GM23338 (cell line): Measurements from ENCODE around the gene MAS1L. TPM values are rescaled to one million over a fixed set of nuclear protein-coding genes. Genes with fewer than 3 reads are reported as not detected.

Source experiments
- ATAC-seq: fragments of 200-7000 bp; cut with Tn5 transposase; 3 replicates; pipeline ENCODE4 v1.9.1; 2020
- DNase-seq: peaks from one replicate; pipeline ENCODE4 v3.0.0-alpha.2; 2015; ENCODE audit warnings: low spot score
- H2AFZ ChIP-seq: fragments of 200-600 bp; sonication (generic); 2 replicates; pipeline ENCODE4 v1.8.0; 2016; ENCODE audit warnings: antibody characterized with exemption, mild to moderate bottlenecking, moderate library complexity
- H3F3A ChIP-seq: fragments of 200-600 bp; sonication (generic); replicated peaks from 2 replicates; pipeline ENCODE4 v1.8.0; 2017; ENCODE audit warnings: antibody characterized with exemption, mixed run types, low read depth
- H3K27ac ChIP-seq: fragments of 200-600 bp; sonication (generic); 2 replicates; pipeline ENCODE4 v1.6.1; 2016; ENCODE audit warnings: low read depth
- H3K27me3 ChIP-seq: fragments of 200-600 bp; sonication (generic); 2 replicates; pipeline ENCODE4 v1.8.0; 2016; ENCODE audit warnings: mild to moderate bottlenecking, mixed run types, moderate library complexity; ENCODE audit not compliant: insufficient read depth
- H3K36me3 ChIP-seq: fragments of 200-600 bp; sonication (generic); 2 replicates; pipeline ENCODE4 v1.8.0; 2016; ENCODE audit warnings: mild to moderate bottlenecking; ENCODE audit not compliant: insufficient read depth
- H3K4me1 ChIP-seq: fragments of 200-600 bp; sonication (generic); 2 replicates; pipeline ENCODE4 v1.8.0; 2016; ENCODE audit warnings: mild to moderate bottlenecking, moderate library complexity; ENCODE audit not compliant: insufficient read depth
- H3K4me2 ChIP-seq: fragments of 200-600 bp; sonication (generic); 2 replicates; pipeline ENCODE4 v1.7.1; 2017; ENCODE audit warnings: mixed run types
- H3K4me3 ChIP-seq: fragments of 200-600 bp; sonication (generic); 2 replicates; pipeline ENCODE4 v1.6.1; 2016; ENCODE audit warnings: mixed run types
- H3K79me2 ChIP-seq: fragments of 200-600 bp; sonication (generic); replicated peaks from 2 replicates; pipeline ENCODE4 v1.8.0; 2017; ENCODE audit warnings: mild to moderate bottlenecking; ENCODE audit not compliant: insufficient read depth
- H3K9me2 ChIP-seq: fragments of 200-600 bp; sonication (generic); 2 replicates; pipeline ENCODE4 v1.8.0; 2017; ENCODE audit not compliant: insufficient read depth
- H4K20me1 ChIP-seq: fragments of 200-600 bp; sonication (generic); replicated peaks from 2 replicates; pipeline ENCODE4 v1.8.0; 2017; ENCODE audit warnings: mild to moderate bottlenecking; ENCODE audit not compliant: insufficient read depth
- H3K27ac Mint-ChIP-seq: 2 replicates; pipeline ENCODE4 v1.8.0; 2020; ENCODE audit warnings: inconsistent platforms, mild to moderate bottlenecking, moderate library complexity, mixed read lengths
- H3K27me3 Mint-ChIP-seq: 3 replicates; pipeline ENCODE4 v1.8.0; 2022; ENCODE audit warnings: low read depth, mild to moderate bottlenecking, moderate library complexity, mixed read lengths, inconsistent platforms; ENCODE audit not compliant: insufficient read depth, poor library complexity
- H3K36me3 Mint-ChIP-seq: 3 replicates; pipeline ENCODE4 v1.8.0; 2021; ENCODE audit warnings: low read depth, mild to moderate bottlenecking, inconsistent platforms, moderate library complexity, mixed read lengths
- H3K4me1 Mint-ChIP-seq: 3 replicates; pipeline ENCODE4 v1.8.0; 2020; ENCODE audit warnings: mild to moderate bottlenecking, inconsistent platforms, mixed read lengths
- H3K4me3 Mint-ChIP-seq: 3 replicates; pipeline ENCODE4 v1.8.0; 2021; ENCODE audit warnings: moderate library complexity, mild to moderate bottlenecking, inconsistent platforms, mixed read lengths
- H3K9me3 Mint-ChIP-seq: 3 replicates; pipeline ENCODE4 v1.8.0; 2020; ENCODE audit warnings: moderate library complexity, mild to moderate bottlenecking, inconsistent platforms, mixed read lengths
- CREB1 ChIP-seq: fragments of 250-450 bp; sonication (Bioruptor Pico); IDR thresholded peaks from 2 replicates; pipeline ENCODE4 v1.5.0; 2020; ENCODE audit warnings: low read depth, mild to moderate bottlenecking, moderate library complexity
- EZH2phosphoT487 ChIP-seq: fragments of 200-600 bp; sonication (generic); IDR thresholded peaks from one replicate; pipeline ENCODE4 v1.8.1; 2018; ENCODE audit warnings: antibody characterized with exemption; ENCODE audit not compliant: unreplicated experiment
- JUNB ChIP-seq: IDR thresholded peaks from one replicate; pipeline ENCODE4 v1.6.1; 2016; ENCODE audit warnings: antibody characterized with exemption; ENCODE audit not compliant: unreplicated experiment
- NANOG ChIP-seq: IDR thresholded peaks from 2 replicates; pipeline ENCODE4 v1.6.1; 2016; ENCODE audit warnings: antibody characterized with exemption, borderline replicate concordance
- polyA plus RNA-seq: library from polyadenylated mRNA; unstranded; fragments of >200 nt; fragmentation: Nextera tagmentation; extraction: Ambion mirVana; gene quantifications from 2 replicates; pipeline ENCODE4 v1.2.1, GENCODE V29; 2016
- total RNA-seq: library from RNA; depleted of rRNA; stranded (reverse); fragments of >200 nt; shearing (Covaris generic); gene quantifications from 2 replicates; pipeline ENCODE4 v1.2.3, GENCODE V29; 2014
- TF ChIP-seq, protein P1 (sequence below): fragments of 250-450 bp; sonication (Bioruptor Pico); IDR thresholded peaks from 2 replicates; pipeline ENCODE4 v1.5.0; 2020; ENCODE audit warnings: mild to moderate bottlenecking, moderate library complexity
- TF ChIP-seq, protein P2 (sequence below), 2 experiments: fragments of 200-600 bp in 1 of 2; sonication (generic) in 1 of 2; conservative IDR thresholded peaks; 2 replicates each; pipeline versions ENCODE4 v1.5.1 to v1.6.1; 2016 to 2017; ENCODE audit warnings: antibody characterized with exemption in 2 of 2, low read depth in 2 of 2, mild to moderate bottlenecking in 2 of 2, moderate library complexity in 1 of 2
- TF ChIP-seq, protein P3 (sequence below): IDR thresholded peaks from one replicate; pipeline ENCODE4 v1.6.1; 2018; ENCODE audit warnings: antibody characterized with exemption; ENCODE audit not compliant: unreplicated experiment

The MAS1L gene
- total and polyA plus RNA-seq, 2 experiments from 2014 or later, result not detected

DNA sequence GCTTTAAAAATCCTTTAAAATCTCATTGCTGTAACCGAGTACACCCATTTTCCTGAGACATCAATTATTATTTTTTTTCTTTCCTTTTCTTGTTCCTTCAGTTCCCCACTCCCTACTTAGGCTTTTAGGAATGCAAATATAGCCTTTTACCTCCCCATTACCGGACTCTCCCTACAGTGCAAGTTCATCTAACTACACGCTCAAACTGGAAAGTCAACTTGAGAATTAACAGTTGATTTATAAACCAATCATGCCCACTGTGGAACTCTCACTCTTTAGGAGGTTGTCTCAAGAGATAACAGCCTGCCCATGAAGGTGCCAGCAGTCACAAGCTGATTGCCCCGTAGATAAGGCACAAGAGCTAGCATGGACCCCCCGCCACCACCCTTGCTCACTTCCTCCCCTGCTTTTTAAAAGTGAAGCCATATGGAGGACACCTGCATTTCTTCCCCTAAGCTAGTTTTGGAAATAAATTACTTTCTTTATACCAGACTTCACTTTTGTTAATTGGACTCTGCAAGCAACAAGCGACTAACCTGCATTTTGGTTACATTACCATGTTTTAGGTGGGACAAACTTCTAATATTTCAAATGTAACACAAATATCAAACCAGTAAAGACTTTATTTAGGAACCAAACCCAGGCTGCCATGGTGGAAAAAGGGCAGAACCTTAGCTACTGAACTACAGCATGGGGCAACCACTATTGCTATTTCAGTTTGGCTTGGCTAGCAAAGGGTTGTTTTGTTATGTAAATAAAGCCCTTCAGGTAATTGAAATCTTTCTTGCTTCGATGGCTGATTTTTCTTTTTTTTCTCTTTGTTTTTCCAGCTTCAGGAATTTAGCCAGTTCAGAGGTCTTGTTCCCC is 36.9 kb upstream of the MAS1L start:
- peak; percentile 54 for DNase-seq
- peak overlapping the region; percentile 57 for H3K27ac Mint-ChIP-seq
- TF ChIP-seq CREB1 (no peak), EZH2phosphoT487 (no peak), JUNB (no peak)
- TF ChIP-seq, protein P1, sequence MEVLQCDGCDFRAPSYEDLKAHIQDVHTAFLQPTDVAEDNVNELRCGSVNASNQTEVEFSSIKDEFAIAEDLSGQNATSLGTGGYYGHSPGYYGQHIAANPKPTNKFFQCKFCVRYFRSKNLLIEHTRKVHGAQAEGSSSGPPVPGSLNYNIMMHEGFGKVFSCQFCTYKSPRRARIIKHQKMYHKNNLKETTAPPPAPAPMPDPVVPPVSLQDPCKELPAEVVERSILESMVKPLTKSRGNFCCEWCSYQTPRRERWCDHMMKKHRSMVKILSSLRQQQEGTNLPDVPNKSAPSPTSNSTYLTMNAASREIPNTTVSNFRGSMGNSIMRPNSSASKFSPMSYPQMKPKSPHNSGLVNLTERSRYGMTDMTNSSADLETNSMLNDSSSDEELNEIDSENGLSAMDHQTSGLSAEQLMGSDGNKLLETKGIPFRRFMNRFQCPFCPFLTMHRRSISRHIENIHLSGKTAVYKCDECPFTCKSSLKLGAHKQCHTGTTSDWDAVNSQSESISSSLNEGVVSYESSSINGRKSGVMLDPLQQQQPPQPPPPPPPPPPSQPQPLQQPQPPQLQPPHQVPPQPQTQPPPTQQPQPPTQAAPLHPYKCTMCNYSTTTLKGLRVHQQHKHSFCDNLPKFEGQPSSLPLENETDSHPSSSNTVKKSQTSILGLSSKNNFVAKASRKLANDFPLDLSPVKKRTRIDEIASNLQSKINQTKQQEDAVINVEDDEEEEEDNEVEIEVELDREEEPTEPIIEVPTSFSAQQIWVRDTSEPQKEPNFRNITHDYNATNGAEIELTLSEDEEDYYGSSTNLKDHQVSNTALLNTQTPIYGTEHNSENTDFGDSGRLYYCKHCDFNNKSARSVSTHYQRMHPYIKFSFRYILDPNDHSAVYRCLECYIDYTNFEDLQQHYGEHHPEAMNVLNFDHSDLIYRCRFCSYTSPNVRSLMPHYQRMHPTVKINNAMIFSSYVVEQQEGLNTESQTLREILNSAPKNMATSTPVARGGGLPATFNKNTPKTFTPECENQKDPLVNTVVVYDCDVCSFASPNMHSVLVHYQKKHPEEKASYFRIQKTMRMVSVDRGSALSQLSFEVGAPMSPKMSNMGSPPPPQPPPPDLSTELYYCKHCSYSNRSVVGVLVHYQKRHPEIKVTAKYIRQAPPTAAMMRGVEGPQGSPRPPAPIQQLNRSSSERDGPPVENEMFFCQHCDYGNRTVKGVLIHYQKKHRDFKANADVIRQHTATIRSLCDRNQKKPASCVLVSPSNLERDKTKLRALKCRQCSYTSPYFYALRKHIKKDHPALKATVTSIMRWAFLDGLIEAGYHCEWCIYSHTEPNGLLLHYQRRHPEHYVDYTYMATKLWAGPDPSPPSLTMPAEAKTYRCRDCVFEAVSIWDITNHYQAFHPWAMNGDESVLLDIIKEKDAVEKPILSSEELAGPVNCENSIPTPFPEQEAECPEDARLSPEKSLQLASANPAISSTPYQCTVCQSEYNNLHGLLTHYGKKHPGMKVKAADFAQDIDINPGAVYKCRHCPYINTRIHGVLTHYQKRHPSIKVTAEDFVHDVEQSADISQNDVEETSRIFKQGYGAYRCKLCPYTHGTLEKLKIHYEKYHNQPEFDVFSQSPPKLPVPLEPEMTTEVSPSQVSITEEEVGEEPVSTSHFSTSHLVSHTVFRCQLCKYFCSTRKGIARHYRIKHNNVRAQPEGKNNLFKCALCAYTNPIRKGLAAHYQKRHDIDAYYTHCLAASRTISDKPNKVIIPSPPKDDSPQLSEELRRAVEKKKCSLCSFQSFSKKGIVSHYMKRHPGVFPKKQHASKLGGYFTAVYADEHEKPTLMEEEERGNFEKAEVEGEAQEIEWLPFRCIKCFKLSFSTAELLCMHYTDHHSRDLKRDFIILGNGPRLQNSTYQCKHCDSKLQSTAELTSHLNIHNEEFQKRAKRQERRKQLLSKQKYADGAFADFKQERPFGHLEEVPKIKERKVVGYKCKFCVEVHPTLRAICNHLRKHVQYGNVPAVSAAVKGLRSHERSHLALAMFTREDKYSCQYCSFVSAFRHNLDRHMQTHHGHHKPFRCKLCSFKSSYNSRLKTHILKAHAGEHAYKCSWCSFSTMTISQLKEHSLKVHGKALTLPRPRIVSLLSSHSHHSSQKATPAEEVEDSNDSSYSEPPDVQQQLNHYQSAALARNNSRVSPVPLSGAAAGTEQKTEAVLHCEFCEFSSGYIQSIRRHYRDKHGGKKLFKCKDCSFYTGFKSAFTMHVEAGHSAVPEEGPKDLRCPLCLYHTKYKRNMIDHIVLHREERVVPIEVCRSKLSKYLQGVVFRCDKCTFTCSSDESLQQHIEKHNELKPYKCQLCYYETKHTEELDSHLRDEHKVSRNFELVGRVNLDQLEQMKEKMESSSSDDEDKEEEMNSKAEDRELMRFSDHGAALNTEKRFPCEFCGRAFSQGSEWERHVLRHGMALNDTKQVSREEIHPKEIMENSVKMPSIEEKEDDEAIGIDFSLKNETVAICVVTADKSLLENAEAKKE (CRISPR knock-in tag), result peak; percentile 68; the same call in 1 of the 2 replicates

DNA sequence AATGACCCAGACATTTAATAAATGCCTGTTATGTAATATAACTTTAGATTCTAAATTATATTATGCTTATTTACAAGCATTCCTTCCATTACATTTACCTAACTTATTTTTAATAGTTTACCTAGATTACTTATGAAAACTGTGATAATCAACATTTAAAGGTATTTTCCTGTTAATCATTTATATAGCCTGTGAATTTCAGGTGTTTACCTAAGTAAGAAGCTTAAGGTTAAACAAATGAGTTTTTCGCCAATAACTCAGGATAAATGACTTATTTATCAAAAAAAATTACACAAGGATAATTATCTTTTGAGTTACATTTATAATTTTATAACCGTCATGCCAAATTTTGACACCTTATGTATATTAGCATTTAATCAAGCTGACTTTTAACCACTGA is 36.3 kb upstream of the MAS1L start:
- Histone ChIP-seq H3K27ac (no peak overlapping the region), H3K36me3 (peaks cover 7% of the 10 kb centered on the region), H3F3A (no peaks in the 10 kb centered on the region), H3K4me1 (0 out of 2 replicates have a peak, but pooled peaks cover 4% of the 10 kb centered on the region), H3K79me2 (no peaks in the 10 kb centered on the region), H3K4me3 (no peak overlapping the region), H3K9me2 (0 out of 2 replicates have a peak, but pooled peaks cover 8% of the 10 kb centered on the region), H3K27me3 (no peaks in the 10 kb centered on the region), H3K4me2 (no peak overlapping the region), H4K20me1 (no peaks in the 10 kb centered on the region), H2AFZ (no peak overlapping the region)
- Mint-ChIP-seq H3K4me1 (peaks cover 18% of the 10 kb centered on the region), H3K27ac (no peak overlapping the region), H3K9me3 (peaks cover 33% of the 10 kb centered on the region), H3K36me3 (peaks cover 29% of the 10 kb centered on the region), H3K4me3 (no peak overlapping the region), H3K27me3 (peaks cover 7% of the 10 kb centered on the region)
- DNase-seq (no peak), ATAC-seq (no peak)
- TF ChIP-seq, protein P2, sequence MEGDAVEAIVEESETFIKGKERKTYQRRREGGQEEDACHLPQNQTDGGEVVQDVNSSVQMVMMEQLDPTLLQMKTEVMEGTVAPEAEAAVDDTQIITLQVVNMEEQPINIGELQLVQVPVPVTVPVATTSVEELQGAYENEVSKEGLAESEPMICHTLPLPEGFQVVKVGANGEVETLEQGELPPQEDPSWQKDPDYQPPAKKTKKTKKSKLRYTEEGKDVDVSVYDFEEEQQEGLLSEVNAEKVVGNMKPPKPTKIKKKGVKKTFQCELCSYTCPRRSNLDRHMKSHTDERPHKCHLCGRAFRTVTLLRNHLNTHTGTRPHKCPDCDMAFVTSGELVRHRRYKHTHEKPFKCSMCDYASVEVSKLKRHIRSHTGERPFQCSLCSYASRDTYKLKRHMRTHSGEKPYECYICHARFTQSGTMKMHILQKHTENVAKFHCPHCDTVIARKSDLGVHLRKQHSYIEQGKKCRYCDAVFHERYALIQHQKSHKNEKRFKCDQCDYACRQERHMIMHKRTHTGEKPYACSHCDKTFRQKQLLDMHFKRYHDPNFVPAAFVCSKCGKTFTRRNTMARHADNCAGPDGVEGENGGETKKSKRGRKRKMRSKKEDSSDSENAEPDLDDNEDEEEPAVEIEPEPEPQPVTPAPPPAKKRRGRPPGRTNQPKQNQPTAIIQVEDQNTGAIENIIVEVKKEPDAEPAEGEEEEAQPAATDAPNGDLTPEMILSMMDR (conservative IDR thresholded peaks at IDR 0.05; ENCODE audit: low read depth in 2 of 2), result no peak
- no peak for TF ChIP-seq NANOG
- TF ChIP-seq, protein P3, sequence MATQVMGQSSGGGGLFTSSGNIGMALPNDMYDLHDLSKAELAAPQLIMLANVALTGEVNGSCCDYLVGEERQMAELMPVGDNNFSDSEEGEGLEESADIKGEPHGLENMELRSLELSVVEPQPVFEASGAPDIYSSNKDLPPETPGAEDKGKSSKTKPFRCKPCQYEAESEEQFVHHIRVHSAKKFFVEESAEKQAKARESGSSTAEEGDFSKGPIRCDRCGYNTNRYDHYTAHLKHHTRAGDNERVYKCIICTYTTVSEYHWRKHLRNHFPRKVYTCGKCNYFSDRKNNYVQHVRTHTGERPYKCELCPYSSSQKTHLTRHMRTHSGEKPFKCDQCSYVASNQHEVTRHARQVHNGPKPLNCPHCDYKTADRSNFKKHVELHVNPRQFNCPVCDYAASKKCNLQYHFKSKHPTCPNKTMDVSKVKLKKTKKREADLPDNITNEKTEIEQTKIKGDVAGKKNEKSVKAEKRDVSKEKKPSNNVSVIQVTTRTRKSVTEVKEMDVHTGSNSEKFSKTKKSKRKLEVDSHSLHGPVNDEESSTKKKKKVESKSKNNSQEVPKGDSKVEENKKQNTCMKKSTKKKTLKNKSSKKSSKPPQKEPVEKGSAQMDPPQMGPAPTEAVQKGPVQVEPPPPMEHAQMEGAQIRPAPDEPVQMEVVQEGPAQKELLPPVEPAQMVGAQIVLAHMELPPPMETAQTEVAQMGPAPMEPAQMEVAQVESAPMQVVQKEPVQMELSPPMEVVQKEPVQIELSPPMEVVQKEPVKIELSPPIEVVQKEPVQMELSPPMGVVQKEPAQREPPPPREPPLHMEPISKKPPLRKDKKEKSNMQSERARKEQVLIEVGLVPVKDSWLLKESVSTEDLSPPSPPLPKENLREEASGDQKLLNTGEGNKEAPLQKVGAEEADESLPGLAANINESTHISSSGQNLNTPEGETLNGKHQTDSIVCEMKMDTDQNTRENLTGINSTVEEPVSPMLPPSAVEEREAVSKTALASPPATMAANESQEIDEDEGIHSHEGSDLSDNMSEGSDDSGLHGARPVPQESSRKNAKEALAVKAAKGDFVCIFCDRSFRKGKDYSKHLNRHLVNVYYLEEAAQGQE, result no peak

More for the DNA sequence above, 36.9 kb upstream of the MAS1L start:
- peaks cover 8% of the 10 kb centered on the region for H3K27me3 Mint-ChIP-seq
- ATAC-seq, result peak; percentile 74
- Histone ChIP-seq H3K4me1 (0 out of 2 replicates have a peak, but pooled peaks cover 4% of the 10 kb centered on the region), H2AFZ (no peak overlapping the region), H3F3A (no peaks in the 10 kb centered on the region), H4K20me1 (no peaks in the 10 kb centered on the region), H3K4me2 (peak overlapping the region; percentile 1; the same call in 1 of the 2 replicates), H3K79me2 (no peaks in the 10 kb centered on the region), H3K27ac (no peak overlapping the region), H3K4me3 (no peak overlapping the region), H3K9me2 (0 out of 2 replicates have a peak, but pooled peaks cover 8% of the 10 kb centered on the region), H3K36me3 (peaks cover 7% of the 10 kb centered on the region), H3K27me3 (no peaks in the 10 kb centered on the region)
- peaks cover 33% of the 10 kb centered on the region for H3K9me3 Mint-ChIP-seq
- H3K4me1 Mint-ChIP-seq, result peaks cover 18% of the 10 kb centered on the region
- H3K36me3 Mint-ChIP-seq, result peaks cover 29% of the 10 kb centered on the region
- no peak overlapping the region; the same call in 2 of the 3 replicates for H3K4me3 Mint-ChIP-seq
